Suppressor macrophage (primary cell): Measurements from ENCODE around the gene OSBPL10.
A peak's percentile ranks its signal among the peaks of the same experiment; 100 is the strongest.
"Not testable (repeated sequence)": the region's sequence is repeated elsewhere in the genome, so short reads cannot be mapped to it uniquely, and the experiment has no call there.

ENCODE experiments used
- DNase-seq, 4 experiments: peaks; one replicate each; pipeline ENCODE4 v3.0.0-alpha.2; 2020 to 2022

OSBPL10 gene

DNA sequence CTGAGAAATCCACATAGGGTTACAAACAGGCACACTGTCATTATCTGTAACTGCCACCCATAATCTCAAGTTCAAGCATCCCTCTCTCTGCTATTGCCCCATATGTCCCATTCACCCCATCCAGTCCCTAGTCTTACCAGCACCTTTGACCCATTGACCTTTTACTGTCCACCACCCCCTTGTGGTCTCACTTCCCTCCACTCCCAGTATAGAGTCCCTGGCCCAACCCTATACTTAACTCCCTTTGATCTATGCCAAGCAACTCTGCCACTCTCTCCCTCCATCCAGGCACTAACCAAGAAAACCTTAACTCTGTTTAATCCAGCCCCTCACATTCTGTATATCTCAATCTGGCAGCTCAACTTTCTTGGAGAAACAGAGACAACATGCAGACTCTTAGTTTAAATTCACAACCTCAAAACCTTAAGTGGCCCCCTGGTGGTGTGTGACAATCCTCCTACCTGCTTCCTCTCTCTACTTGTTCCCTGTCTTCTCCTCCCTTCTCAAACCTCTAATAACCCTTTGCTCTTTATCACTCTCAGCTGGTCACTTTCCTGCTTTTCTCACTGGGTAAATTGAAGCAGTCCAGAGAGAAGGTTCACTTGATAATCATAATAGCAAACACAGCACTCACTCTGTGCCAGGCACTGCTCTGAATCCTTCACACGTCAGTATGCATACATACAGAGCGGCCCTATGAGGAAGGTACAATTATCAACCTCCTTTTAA is 285.6 kb downstream of the OSBPL10 start:
- peak; percentile 51 to 68 (median 62) for DNase-seq

GRCh38 chr3:31693346-31693745 is 287.7 kb downstream of the OSBPL10 start:
- DNase-seq = no peak

GRCh38 chr3:31692751-31693150 is 288.3 kb downstream of the OSBPL10 start:
- DNase-seq = peak in 3 of 4 experiments; percentile 30 to 53 (median 34)

GRCh38 chr3:31690771-31691170 is 290.3 kb downstream of the OSBPL10 start:
- no peak for DNase-seq

- DNase-seq = not testable (repeated sequence)
Measured at GRCh38 chr3:31689523-31689922, 291.5 kb downstream of the OSBPL10 start.

DNA sequence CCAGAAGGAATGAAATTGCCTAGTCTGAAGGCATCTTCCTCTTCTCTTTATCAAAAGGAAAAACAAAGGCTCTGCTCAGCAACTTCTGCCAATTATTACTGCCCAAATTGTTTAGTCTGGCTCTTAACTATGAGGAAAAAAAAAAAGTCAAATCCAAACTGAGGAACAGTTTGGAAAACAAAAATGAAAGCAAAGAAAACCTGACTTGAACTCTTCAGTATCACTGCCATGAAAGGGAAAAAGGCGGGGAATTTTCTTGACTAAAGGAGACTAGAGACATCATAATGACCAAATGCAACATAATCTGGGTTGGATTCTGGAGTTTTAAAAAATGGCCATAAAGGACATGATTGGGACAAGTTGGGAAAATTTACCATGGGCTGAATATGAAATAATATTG is 292.1 kb downstream of the OSBPL10 start:
- no peak for DNase-seq

GRCh38 chr3:31687020-31687802 is 293.9 kb downstream of the OSBPL10 start:
- DNase-seq = no peak

DNA sequence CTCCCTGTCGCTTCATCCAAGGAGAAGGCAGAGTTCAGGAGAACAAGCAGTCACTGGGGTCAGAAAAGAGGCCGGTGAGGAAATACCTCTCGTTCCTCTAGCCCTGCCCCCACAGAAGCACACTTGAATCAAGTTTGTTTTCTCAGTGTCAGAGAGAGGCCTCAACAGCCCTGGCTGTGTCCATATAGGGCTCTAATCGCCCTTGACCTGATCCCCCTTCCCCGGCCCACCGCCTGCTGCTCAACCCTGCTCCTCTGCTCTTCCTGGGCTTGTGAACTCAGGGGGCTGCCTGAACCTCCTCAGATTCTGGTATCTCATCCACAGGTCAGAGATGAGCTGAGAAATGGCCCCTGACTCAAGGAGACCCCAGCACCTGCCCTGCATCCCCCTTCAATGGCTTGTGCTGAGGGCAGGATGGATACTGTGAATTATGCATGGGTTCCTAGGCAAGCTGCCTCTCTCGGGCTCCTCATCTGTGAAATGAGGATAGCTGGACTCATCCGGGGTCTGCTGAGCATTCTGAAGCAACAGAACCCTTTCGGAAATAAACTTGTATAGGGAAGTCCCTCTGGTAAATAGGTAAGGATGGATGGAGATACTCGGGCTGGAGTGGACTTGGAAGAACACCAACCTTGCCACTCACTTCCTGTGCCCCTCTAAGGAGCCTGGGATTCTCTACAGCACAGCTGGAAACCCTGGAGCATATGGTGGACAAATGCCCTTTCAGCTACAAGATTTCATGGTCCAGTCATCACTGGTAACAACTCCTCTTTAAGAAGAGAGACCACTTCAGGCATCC is 300.8 kb downstream of the OSBPL10 start:
- DNase-seq = no peak

GRCh38 chr3:31676556-31676955 is 304.5 kb downstream of the OSBPL10 start:
- DNase-seq = no peak

DNA sequence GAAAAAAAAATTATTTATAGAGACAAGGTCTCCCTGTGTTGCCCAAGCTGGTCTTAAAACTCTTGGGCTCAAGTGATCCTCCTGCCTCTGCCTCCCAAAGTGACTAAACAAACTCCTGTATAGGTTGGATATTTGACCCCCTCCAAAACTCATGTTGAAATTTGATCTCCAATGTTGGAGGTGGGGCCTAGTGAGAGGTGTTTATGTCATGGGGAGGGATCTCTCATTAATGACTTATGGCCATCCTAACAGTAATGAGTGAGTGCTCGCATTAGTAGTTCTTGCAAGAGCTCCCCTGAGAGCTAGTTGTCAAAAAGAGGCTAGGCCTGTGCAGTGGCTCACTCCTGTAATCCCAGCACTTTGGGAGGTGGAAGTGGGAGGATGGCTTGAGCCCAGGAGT is 307.1 kb downstream of the OSBPL10 start:
- no peak for DNase-seq

GRCh38 chr3:31671976-31672375 is 309.1 kb downstream of the OSBPL10 start:
- DNase-seq = peak in 3 of 4 experiments; percentile 27 to 81 (median 73)

DNA sequence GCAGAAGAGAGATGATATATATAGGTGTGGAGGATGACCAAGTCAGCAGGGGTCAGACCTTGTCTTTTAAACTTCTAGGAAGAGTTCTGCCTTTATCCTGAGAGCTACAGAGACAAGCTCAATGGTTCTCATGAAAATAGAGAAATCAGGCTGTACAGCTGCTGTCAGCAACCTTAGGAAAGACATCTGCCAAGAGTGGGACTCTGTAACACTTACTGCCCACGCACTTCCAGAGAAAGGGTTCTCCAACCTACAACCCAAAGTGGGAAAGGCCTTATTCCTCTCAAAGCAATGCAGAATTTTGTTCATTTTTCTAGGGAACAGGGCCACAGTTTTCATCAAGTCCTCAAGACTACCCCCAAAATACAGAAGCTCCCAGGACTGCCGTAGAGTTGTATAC is 309.6 kb downstream of the OSBPL10 start:
- DNase-seq = peak; percentile 31 to 70 (median 63)

DNA sequence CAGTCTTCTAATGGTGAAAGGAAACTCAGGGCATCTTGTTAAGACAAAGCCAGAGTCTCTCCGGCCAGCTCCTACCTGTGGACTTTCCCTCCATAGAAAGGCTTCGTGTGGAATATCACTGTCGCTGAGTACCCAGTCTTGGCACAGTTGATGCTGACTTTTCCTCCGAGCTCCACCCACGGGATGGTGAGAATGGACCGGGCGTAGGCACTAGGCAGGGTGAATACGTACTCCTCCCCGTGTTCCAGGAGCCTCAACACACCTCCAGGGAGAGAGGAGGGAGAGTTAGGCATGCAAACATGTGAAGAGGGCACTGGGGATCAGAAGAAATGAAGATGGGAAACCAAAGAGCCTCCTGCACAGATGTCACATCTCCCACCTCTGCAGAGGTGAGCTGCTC is 310.3 kb downstream of the OSBPL10 start:
- DNase-seq = no peak

DNA sequence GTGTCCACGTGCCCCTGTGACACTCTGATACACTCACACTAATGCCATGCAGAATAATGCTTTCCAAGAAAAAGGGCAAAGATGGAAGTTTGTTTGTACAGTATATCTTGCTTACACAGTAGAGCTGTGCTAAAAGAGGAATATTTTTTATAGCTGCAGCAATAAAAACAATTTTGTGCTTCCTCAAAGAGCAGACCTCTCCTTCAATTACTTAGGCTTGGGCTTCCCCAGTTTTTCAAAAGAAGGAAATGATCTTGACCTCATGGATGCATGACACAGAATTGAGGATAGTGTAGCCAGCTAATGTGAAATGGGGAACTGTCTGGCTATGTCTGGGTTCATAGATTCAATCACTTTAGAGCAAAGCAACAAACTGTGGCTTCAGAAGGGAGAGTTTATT is 310.9 kb downstream of the OSBPL10 start:
- DNase-seq = peak; percentile 77 to 94 (median 88)

GRCh38 chr3:31668242-31668641 is 312.8 kb downstream of the OSBPL10 start:
- DNase-seq = peak; percentile 35 to 61 (median 54)

DNA sequence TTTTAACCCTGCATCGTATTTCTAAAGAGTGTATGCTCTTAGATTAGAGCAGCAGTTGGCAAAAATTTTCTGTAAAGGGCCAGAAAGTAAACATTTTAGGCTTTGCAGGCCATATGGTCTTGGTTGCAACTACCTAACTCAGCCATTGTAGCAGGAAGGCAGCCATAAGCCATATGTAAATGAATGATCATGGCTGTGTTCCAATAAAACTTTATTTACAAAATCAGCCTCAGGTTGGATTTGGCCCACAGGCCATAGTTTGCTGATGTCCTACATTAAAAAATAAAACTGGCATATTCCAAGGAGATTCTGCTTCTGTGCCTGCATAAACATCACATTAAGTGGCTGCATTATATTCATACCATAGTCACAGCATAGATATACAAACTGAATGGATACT is 313.5 kb downstream of the OSBPL10 start:
- no peak for DNase-seq

DNA sequence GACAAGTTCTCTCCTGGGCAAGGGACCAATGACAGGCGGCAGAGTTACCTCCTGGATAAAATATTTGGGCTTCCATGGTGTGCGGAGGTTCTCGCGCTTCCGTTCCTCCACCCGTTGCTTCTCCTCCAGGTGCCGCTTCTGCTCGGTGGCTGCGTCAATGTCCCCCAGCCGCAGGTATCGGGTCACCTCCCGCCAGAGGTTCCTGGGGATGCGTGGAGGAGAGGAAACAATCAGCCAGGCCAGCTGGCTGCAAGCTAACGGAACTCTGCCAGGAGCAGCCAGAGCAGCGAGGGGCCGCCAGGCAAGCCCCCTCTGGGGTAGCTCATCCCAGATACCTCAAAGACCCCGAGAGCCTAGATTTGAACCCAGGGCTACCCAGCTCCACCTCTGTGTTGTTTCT is 317.0 kb downstream of the OSBPL10 start:
- no peak for DNase-seq

DNA sequence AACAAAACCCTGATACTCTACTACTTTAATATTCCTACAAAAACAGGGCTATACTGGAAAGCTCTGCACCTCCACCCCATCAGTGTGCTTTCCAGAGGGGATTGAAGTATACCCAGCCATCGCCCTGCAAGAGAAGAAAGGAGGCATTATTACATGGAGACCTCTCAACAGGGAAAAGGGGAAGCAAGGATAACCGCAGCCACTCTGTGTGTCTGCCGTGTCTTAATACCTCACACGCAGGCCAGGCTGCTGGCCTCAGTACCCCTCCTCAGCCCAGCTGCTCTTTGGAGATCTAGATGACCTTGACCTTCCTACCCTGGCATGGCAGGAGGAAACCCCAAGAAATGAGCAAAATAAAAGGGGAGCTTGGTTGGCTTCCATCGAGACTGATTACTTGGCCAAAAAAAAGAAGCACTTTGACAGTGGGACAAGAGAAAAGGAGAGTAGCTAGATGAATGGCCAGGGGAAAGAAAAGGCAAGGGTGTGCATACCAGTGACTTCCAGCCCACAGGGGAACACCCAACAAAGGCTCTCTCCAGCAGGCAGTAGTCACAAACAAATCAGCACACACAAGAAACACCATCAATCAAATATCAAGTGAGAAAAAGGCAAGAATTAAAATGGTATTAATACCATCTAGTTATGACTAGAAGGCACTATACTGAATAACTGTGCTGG is 318.9 kb downstream of the OSBPL10 start:
- peak in 3 of 4 experiments; percentile 13 to 38 (median 28) for DNase-seq

- DNase-seq = no peak
Measured at GRCh38 chr3:31661286-31661685, 319.8 kb downstream of the OSBPL10 start.

GRCh38 chr3:31659246-31659645 is 321.8 kb downstream of the OSBPL10 start:
- no peak for DNase-seq

DNA sequence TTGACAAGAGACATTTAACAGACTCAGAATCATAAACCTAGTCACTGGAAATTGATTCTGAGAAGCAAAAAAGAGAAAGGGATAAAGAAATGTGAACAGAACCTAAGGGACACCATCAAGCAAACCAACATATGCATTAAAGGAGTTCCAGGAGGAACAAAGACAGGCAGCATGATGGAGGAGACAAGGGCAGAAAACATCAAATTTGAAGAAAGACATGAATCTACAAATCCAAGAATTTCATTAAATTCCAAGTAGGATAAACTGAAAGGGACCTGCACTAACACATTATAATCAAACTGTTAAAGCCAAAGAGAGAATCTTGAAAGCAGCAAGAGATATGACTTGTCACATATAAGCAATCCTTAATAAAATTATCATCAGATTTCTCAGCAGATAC is 326.1 kb downstream of the OSBPL10 start:
- no peak for DNase-seq

DNA sequence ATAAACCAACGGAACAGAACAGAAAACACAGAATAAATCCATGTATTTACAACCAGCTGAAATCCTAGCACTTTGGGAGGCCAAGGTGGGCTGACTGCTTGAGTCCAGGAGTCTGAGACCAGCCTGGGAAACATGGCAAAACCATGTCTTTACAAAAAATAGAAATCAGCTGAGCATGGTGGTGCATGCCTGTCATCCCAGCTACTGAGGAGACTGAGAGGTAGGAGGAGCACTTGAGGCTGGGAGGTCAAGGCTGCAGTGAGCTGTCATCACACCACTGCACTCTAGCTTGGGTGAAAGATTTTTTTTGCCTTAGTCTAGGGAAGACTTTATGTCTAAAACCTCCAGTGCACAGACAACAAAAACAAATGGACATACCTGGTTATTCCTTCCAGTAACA is 327.6 kb downstream of the OSBPL10 start:
- DNase-seq = no peak

GRCh38 chr3:31652296-31652695 is 328.8 kb downstream of the OSBPL10 start:
- no peak for DNase-seq
